Keratinocyte (primary cell): ENCODE data around the gene TEKTIP1.

ENCODE experiments used
- CTCF ChIP-seq, 3 experiments: IDR thresholded peaks in 1 of 3; conservative IDR thresholded peaks in 1 of 3; optimal IDR thresholded peaks in 1 of 3; 2 replicates in 2 of 3; 3 replicates in 1 of 3; pipeline versions ENCODE3 to v1.5.1; 2011; ENCODE audit warnings: low read length in 3 of 3, mild to moderate bottlenecking in 3 of 3, moderate library complexity in 2 of 3, control low read depth in 1 of 3, inconsistent platforms in 1 of 3; ENCODE audit not compliant: insufficient read depth in 2 of 3; ENCODE audit errors: extremely low read depth in 1 of 3
- EZH2 ChIP-seq: IDR thresholded peaks from one replicate; pipeline ENCODE4 v1.6.1; 2012; ENCODE audit warnings: inconsistent platforms, mild to moderate bottlenecking, low read length, moderate library complexity

DNA sequence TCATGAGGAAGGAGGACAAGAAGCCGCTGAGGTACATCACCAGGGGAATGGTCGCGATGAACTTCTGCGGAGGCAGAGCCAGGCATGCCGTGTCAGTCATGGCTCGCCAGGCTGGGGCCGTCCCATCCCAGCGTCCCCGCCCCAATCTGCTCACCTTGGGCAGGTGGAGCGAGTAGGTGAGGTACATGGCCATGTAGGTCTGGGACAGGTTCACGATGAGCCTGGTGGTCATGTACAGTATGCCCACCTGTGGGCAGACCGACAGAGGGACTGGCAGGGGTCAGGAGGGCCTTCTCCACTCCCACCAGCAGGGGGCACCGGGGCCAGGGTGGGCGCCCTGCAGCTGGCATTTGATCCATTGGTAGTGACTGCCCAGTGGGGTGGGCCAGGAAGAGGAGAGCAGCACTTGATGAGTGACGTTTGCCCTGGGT is 8.3 kb downstream of the TEKTIP1 start:
- TF ChIP-seq CTCF (optimal IDR thresholded peaks at IDR 0.05 in 1 of 3, IDR thresholded peaks at IDR 0.05 in 1 of 3, conservative IDR thresholded peaks at IDR 0.05 in 1 of 3; ENCODE audit: extremely low read depth in 1 of 3, insufficient read depth in 2 of 3, low read length in 3 of 3), result peak; percentile 67 to 76 (median 73)
- no peak for TF ChIP-seq EZH2
